ENCODE measurements around the gene AATF.

DNA sequence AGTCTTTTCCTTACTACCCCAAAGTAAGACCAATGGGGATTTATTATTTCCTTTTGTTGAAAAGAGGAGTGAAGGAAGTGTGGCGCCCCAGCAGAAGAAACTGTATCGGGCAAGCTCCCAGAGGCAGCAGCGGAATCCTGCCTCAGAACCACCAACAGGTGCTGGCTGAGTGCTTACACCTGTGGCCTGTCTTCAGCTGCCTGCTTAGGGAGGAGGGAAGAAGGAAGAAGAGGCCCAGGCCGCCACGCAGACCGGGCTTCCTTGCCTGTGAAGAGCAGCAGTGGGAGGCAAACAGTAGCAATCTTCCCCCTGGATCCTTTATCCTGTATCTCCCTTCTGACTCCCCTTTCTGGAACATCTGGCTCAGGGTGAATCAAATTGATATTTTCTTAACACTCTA lies 134.7 kb downstream of the AATF start:
- TF ChIP-seq, protein P1, sequence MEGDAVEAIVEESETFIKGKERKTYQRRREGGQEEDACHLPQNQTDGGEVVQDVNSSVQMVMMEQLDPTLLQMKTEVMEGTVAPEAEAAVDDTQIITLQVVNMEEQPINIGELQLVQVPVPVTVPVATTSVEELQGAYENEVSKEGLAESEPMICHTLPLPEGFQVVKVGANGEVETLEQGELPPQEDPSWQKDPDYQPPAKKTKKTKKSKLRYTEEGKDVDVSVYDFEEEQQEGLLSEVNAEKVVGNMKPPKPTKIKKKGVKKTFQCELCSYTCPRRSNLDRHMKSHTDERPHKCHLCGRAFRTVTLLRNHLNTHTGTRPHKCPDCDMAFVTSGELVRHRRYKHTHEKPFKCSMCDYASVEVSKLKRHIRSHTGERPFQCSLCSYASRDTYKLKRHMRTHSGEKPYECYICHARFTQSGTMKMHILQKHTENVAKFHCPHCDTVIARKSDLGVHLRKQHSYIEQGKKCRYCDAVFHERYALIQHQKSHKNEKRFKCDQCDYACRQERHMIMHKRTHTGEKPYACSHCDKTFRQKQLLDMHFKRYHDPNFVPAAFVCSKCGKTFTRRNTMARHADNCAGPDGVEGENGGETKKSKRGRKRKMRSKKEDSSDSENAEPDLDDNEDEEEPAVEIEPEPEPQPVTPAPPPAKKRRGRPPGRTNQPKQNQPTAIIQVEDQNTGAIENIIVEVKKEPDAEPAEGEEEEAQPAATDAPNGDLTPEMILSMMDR (IDR thresholded peaks at IDR 0.05; ENCODE audit: poor library complexity) = no peak
- no peak for TF ChIP-seq EZH2 (IDR thresholded peaks at IDR 0.05; ENCODE audit: borderline replicate concordance)

Data from hepatocyte (in vitro differentiated cells).